Loucy (cell line): ENCODE measurements around the gene SST.
"Not testable (repeated sequence)": the region's sequence is repeated elsewhere in the genome, so short reads cannot be mapped to it uniquely, and the experiment has no call there.

Experiments
- H2AFZ ChIP-seq: fragments of 200-600 bp; sonication (generic); 2 replicates; pipeline ENCODE4 v1.6.0; 2016; ENCODE audit warnings: antibody characterized with exemption, mild to moderate bottlenecking, low read length, moderate library complexity
- H3F3A ChIP-seq: fragments of 200-600 bp; 2 replicates; pipeline ENCODE4 v1.6.0; 2016; ENCODE audit warnings: antibody characterized with exemption, low read depth, mild to moderate bottlenecking
- H3K27me3 ChIP-seq: fragments of 200-600 bp; sonication (generic); 2 replicates; pipeline ENCODE4 v1.6.1; 2014; ENCODE audit warnings: low read length, mild to moderate bottlenecking; ENCODE audit not compliant: insufficient read depth, poor library complexity, severe bottlenecking
- H3K36me3 ChIP-seq: fragments of 200-600 bp; sonication (generic); 2 replicates; pipeline ENCODE4 v1.6.1; 2016; ENCODE audit warnings: low read length; ENCODE audit not compliant: insufficient read depth
- H3K4me1 ChIP-seq: fragments of 200-600 bp; sonication (generic); 2 replicates; pipeline ENCODE4 v1.5.1; 2014; ENCODE audit warnings: low read length, mild to moderate bottlenecking; ENCODE audit not compliant: insufficient read depth, poor library complexity, severe bottlenecking
- H3K4me2 ChIP-seq: fragments of 200-600 bp; sonication (generic); 2 replicates; pipeline ENCODE4 v1.6.0; 2014; ENCODE audit warnings: antibody characterized with exemption, low read length, low read depth, mild to moderate bottlenecking; ENCODE audit not compliant: poor library complexity, severe bottlenecking
- H3K4me3 ChIP-seq: fragments of 200-600 bp; sonication (generic); 2 replicates; pipeline ENCODE4 v1.5.1; 2014; ENCODE audit warnings: low read length, mild to moderate bottlenecking, mixed read lengths; ENCODE audit not compliant: poor library complexity, severe bottlenecking
- H3K79me2 ChIP-seq: fragments of 200-600 bp; sonication (generic); 2 replicates; pipeline ENCODE4 v1.6.1; 2014; ENCODE audit warnings: low read length; ENCODE audit not compliant: insufficient read depth
- H3K9ac ChIP-seq: fragments of 200-600 bp; sonication (generic); 2 replicates; pipeline ENCODE4 v1.6.0; 2014; ENCODE audit warnings: mild to moderate bottlenecking, low read depth, low read length, moderate library complexity; ENCODE audit not compliant: poor library complexity, severe bottlenecking
- H3K9me2 ChIP-seq: fragments of 200-600 bp; sonication (generic); replicated peaks from 2 replicates; pipeline ENCODE4 v1.6.1; 2016; ENCODE audit warnings: low read depth, low read length, mixed read lengths
- H3K9me3 ChIP-seq: fragments of 200-600 bp; sonication (generic); 2 replicates; pipeline ENCODE4 v1.6.1; 2014; ENCODE audit warnings: mild to moderate bottlenecking, antibody characterized with exemption, low read length, low read depth; ENCODE audit not compliant: insufficient read depth
- H4K20me1 ChIP-seq: fragments of 200-600 bp; sonication (generic); 2 replicates; pipeline ENCODE4 v1.6.0; 2014; ENCODE audit warnings: antibody characterized with exemption, low read length, mild to moderate bottlenecking; ENCODE audit not compliant: insufficient read depth, poor library complexity, severe bottlenecking
- EZH2phosphoT487 ChIP-seq: fragments of 200-600 bp; IDR thresholded peaks from 2 replicates; pipeline ENCODE4 v1.6.1; 2018; ENCODE audit warnings: antibody characterized with exemption, mild to moderate bottlenecking, moderate library complexity, borderline replicate concordance
- TF ChIP-seq, protein P1 (sequence below): fragments of 200-600 bp; sonication (generic); conservative IDR thresholded peaks from 2 replicates; pipeline ENCODE4 v1.5.1; 2014; ENCODE audit warnings: mild to moderate bottlenecking, antibody characterized with exemption, low read length

SST gene

GRCh38 chr3:187646906-187647660, 23.1 kb downstream of the SST start:
- no peaks in the 10 kb centered on the region for H3K79me2 ChIP-seq
- TF ChIP-seq, protein P1, sequence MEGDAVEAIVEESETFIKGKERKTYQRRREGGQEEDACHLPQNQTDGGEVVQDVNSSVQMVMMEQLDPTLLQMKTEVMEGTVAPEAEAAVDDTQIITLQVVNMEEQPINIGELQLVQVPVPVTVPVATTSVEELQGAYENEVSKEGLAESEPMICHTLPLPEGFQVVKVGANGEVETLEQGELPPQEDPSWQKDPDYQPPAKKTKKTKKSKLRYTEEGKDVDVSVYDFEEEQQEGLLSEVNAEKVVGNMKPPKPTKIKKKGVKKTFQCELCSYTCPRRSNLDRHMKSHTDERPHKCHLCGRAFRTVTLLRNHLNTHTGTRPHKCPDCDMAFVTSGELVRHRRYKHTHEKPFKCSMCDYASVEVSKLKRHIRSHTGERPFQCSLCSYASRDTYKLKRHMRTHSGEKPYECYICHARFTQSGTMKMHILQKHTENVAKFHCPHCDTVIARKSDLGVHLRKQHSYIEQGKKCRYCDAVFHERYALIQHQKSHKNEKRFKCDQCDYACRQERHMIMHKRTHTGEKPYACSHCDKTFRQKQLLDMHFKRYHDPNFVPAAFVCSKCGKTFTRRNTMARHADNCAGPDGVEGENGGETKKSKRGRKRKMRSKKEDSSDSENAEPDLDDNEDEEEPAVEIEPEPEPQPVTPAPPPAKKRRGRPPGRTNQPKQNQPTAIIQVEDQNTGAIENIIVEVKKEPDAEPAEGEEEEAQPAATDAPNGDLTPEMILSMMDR = no peak
- TF ChIP-seq EZH2phosphoT487 = no peak

DNA sequence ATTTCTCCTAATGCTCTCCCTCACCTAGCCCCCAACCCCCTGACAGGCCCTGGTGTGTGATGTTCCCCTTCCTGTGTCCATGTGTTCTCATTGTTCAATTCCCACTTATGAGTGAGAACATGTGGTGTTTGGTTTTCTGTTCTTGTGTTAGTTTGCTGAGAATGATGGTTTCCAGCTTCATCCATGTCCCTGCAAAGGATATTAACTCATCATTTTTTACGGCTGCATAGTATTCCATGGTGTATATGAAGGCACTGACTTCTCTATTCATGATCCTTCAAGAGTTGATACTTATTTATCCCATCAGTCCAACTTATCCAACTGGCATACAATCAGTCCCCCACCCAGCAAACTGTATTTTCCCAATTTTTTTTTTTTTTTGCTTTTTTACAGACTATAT, 24.8 kb downstream of the SST start:
- not testable (repeated sequence) for H2AFZ ChIP-seq, H3K4me2 ChIP-seq, H3K4me3 ChIP-seq, H3K79me2 ChIP-seq, H3K27me3 ChIP-seq, H3F3A ChIP-seq, H3K9ac ChIP-seq, H3K9me2 ChIP-seq, H3K36me3 ChIP-seq, H3K4me1 ChIP-seq, H3K9me3 ChIP-seq, H4K20me1 ChIP-seq

More at GRCh38 chr3:187646906-187647660, 23.1 kb downstream of the SST start:
- Histone ChIP-seq H3K27me3 (no peaks in the 10 kb centered on the region), H3F3A (no peaks in the 10 kb centered on the region), H3K9me3 (no peaks in the 10 kb centered on the region), H3K4me3 (no peak overlapping the region), H3K36me3 (no peaks in the 10 kb centered on the region), H3K9ac (no peak overlapping the region), H4K20me1 (no peaks in the 10 kb centered on the region), H3K9me2 (no peaks in the 10 kb centered on the region), H3K4me2 (no peak overlapping the region), H3K4me1 (no peaks in the 10 kb centered on the region), H2AFZ (no peak overlapping the region)

DNA sequence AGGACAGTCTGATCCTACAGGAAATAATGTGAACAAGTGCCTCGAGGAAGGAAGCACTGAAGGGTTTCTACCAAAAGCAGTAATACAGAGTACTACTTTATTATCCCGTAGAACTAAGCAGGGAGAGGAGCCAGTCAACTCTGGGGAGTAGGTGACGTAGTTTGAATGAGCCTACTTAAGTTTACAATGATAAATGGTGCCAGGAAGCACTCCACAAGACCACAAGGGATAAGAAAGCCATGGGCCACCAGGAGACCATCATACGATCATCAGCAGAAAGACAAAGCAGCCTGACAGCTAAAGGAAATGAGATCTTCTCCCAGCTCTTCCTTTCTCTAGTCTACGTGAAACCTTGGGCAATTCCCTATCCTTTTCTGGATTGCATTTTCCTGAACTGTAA, 27.3 kb downstream of the SST start:
- Histone ChIP-seq H3K79me2 (no peaks in the 10 kb centered on the region), H4K20me1 (no peaks in the 10 kb centered on the region), H3K9ac (no peak overlapping the region), H3F3A (no peaks in the 10 kb centered on the region), H3K9me2 (no peaks in the 10 kb centered on the region), H2AFZ (no peak overlapping the region), H3K9me3 (no peaks in the 10 kb centered on the region), H3K27me3 (no peaks in the 10 kb centered on the region), H3K4me3 (no peak overlapping the region), H3K36me3 (no peaks in the 10 kb centered on the region), H3K4me1 (no peaks in the 10 kb centered on the region), H3K4me2 (no peak overlapping the region)
- TF ChIP-seq EZH2phosphoT487 = no peak
- TF ChIP-seq, protein P1 = no peak
